ENCODE results near the gene ZNF362.

The ZNF362 gene

GRCh38 chr1:33314416-33314815 lies 58.1 kb downstream of the ZNF362 start:
- DNase-seq (ENCODE audit: low read depth) = no peak
- TF ChIP-seq CTCF (conservative IDR thresholded peaks at IDR 0.05; ENCODE audit: low read length) = no peak
- no peak overlapping the region for H3K4me3 ChIP-seq (ENCODE audit: low read length)

- H3K4me3 ChIP-seq (ENCODE audit: low read length) = no peak overlapping the region
- DNase-seq (ENCODE audit: low read depth) = no peak
- TF ChIP-seq CTCF (conservative IDR thresholded peaks at IDR 0.05; ENCODE audit: low read length) = no peak
Observed at GRCh38 chr1:33316601-33317000, 60.3 kb downstream of the ZNF362 start.

GRCh38 chr1:33317354-33317753 lies 61.1 kb downstream of the ZNF362 start:
- TF ChIP-seq CTCF (conservative IDR thresholded peaks at IDR 0.05; ENCODE audit: low read length) = no peak
- no peak overlapping the region for H3K4me3 ChIP-seq (ENCODE audit: low read length)
- DNase-seq (ENCODE audit: low read depth) = peak; percentile 46

- no peak for TF ChIP-seq CTCF (conservative IDR thresholded peaks at IDR 0.05; ENCODE audit: low read length)
- no peak for DNase-seq (ENCODE audit: low read depth)
- no peak overlapping the region for H3K4me3 ChIP-seq (ENCODE audit: low read length)
Observed at GRCh38 chr1:33317946-33318345, 61.7 kb downstream of the ZNF362 start.

- no peak for DNase-seq (ENCODE audit: low read depth)
- TF ChIP-seq CTCF (conservative IDR thresholded peaks at IDR 0.05; ENCODE audit: low read length) = no peak
- no peak overlapping the region for H3K4me3 ChIP-seq (ENCODE audit: low read length)
Observed at GRCh38 chr1:33319186-33319948, 63.1 kb downstream of the ZNF362 start.

- no peak overlapping the region for H3K4me3 ChIP-seq (ENCODE audit: low read length)
- no peak for TF ChIP-seq CTCF (conservative IDR thresholded peaks at IDR 0.05; ENCODE audit: low read length)
- no peak for DNase-seq (ENCODE audit: low read depth)
Observed at GRCh38 chr1:33319949-33320618, 63.8 kb downstream of the ZNF362 start.

GRCh38 chr1:33320619-33321165 lies 64.4 kb downstream of the ZNF362 start, which contains the start of gene A3GALT2:
A3GALT2 (minus strand) TSS chr1:33321098; CDS start chr1:33321098, 0 bp downstream.
- no peak within 1 kb of the TSS for H3K4me3 ChIP-seq (ENCODE audit: low read length)
- TF ChIP-seq CTCF (conservative IDR thresholded peaks at IDR 0.05; ENCODE audit: low read length) = no peak
- DNase-seq (ENCODE audit: low read depth) = no peak

Measured in AG10803 (cell line).